Fibroblast of villous mesenchyme (primary cell): ENCODE measurements around the gene NABP1. TPM values are rescaled to one million over a fixed set of nuclear protein-coding genes. Genes with fewer than 3 reads are reported as not detected.
"Not testable (repeated sequence)": the region's sequence is repeated elsewhere in the genome, so short reads cannot be mapped to it uniquely, and the experiment has no call there.

Source experiments
- DNase-seq: peaks from one replicate; pipeline ENCODE4 v3.0.0-alpha.2; 2010; ENCODE audit warnings: low read depth
- H3K4me3 ChIP-seq: 2 replicates; pipeline ENCODE4 v1.5.1; 2011; ENCODE audit warnings: low read depth, mild to moderate bottlenecking, low read length
- CTCF ChIP-seq: IDR thresholded peaks from 2 replicates; pipeline ENCODE4 v1.5.1; 2012; ENCODE audit warnings: low read depth, mild to moderate bottlenecking, low read length; ENCODE audit not compliant: insufficient read depth
- total RNA-seq: library from RNA; depleted of rRNA; stranded (reverse); fragments of >200 nt; gene quantifications from 2 replicates; pipeline ENCODE4 v1.2.3, GENCODE V29; 2012

The NABP1 gene
- total RNA-seq, 1 donor: 308 TPM

DNA sequence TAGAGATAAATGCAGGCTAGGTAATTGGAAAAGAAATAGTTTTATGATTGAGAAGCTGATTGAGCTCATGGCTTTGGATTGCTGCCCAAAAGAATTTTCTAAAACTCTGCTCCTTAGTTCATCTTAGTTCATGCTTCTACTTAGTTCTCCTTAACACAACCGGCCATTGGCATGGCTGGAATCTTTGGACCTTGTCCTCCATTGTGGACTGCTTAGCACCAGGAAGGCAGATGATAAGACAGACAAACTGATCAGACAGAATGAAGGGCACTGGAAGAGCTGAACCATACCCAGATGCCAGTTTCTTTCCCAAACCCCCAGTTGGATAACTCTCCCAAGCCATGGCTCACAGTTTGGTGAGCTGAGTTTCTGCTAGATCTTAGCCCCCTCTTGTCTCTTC is 36.3 kb upstream of the NABP1 start:
- no peak overlapping the region for H3K4me3 ChIP-seq
- DNase-seq: no peak
- TF ChIP-seq CTCF: no peak

- H3K4me3 ChIP-seq: no peak overlapping the region
- TF ChIP-seq CTCF: no peak
- no peak for DNase-seq
Observed at GRCh38 chr2:191642541-191642940, 35.4 kb upstream of the NABP1 start.

DNA sequence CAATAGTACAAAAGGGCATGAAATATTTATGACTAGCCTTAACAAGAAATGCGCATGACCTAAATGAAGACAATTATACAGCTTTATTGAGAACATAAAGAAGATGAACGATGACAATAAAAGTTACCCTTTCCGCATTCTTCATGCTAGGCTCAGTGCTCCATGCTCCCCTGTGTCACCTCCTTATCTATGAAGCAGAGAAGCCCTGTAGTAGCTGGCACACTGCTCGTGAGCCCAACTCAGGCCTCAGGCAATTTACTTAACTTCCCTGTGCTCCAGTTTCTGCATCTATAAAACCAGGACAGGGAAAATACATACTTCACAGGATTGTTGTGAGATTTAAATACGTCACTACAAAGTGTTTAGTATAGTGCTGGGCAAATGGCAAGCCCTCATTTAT is 34.5 kb upstream of the NABP1 start:
- TF ChIP-seq CTCF: no peak
- peak; percentile 39 for DNase-seq

GRCh38 chr2:191644613-191645012 is 33.3 kb upstream of the NABP1 start:
- not testable (repeated sequence) for H3K4me3 ChIP-seq, DNase-seq

More for the DNA sequence above, 34.5 kb upstream of the NABP1 start:
- H3K4me3 ChIP-seq: no peak overlapping the region

DNA sequence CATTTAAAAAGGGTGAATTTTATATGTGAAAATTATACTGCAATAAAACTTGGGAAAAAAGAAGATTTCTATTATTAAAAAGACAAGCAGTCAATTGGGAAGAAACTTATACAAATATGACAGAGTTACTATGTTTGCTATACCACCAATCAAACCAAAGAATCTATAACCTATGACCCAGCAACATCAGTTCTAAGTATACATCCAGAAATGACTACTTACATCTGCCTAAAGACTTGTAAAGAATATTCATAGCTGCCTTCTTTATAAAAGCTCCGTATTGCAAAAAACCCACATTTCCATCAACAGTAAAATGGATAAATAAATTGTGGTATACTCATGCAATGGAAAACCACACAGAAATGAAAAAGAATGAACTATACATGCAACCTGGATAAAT is 32.9 kb upstream of the NABP1 start:
- H3K4me3 ChIP-seq: no peak overlapping the region
- TF ChIP-seq CTCF: no peak
- DNase-seq: no peak

DNA sequence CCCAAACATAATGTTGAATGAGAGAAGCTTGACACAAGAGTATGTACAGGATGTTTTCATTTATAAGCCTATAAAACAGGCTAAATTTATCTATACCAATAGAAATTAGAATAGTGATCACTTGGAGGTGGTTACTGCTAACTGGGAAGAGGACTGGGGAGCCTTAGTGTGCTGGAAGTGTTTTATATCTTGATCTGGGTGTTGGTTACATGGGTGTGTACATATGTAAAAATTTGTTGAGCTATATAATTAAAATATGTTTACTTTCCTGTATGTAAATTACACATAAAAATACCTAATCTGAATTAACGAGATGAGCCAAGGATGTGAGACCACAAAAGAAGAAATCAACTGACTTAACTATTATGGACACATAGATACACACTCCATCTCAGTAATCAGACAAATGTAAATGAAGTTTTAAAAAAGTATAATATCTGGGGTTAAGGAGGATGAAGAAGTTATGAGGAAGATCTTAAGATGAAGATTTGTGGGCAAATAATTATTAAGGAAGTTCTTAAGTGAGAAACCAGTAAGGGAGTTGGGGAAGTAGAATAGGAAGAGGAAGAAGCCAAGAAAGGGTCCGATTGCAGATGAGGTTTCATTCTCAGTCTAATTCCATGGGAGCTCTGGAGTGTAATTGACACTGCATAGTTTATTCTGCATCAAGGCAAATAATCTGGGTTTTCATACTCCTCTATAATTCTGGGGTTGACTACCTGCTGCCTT is 32.3 kb upstream of the NABP1 start:
- DNase-seq: no peak
- TF ChIP-seq CTCF: no peak

DNA sequence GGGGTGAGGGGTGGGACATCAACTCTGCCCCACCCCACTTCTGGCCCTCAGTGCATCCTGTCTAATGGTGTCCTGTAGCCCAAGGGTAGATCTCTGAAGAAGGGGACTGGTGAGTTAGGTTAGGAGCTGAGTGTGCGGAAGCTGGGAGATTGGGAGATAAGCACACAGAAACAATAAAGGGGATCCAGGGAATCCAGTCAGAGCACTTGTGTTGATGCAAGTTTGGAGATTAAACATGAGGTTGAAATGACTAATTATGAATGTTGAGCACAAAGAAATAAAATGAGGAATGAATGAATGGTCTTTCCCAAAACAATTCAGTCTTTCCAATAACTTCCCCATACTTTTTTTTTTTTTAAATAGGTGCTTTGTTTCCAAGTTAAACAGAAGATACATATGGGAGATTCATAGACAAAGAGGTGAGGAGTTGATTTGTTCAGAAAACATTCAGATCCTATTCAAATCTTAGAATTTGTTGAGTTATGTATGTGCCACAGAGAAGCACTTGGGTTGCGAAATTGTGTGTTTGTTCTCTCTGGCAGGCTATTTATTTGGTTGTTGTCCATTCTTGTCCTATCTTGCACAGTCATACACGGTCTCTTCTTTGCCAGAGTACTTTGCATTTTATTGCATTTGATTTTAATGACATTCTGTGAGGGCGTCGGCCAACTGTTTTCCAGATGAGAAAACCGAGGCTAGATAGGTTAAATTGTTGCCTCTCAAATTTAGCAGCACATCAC is 31.6 kb upstream of the NABP1 start:
- TF ChIP-seq CTCF: no peak
- DNase-seq: peak; percentile 85
- no peak overlapping the region for H3K4me3 ChIP-seq

More for the DNA sequence above, 32.3 kb upstream of the NABP1 start:
- H3K4me3 ChIP-seq: no peak overlapping the region
